ENCODE results near the gene CUX1. TPM values are rescaled to one million over a fixed set of nuclear protein-coding genes. Genes with fewer than 3 reads are reported as not detected.

Gene CUX1
- total RNA-seq, result 36.0 and 38.1 TPM in 2 replicates
- 19.2 and 22.7 TPM in 2 replicates for polyA plus RNA-seq
- 25.6 and 29.8 TPM in 2 replicates for polyA plus RNA-seq (2012)
- 26.2 and 27.7 TPM in 2 replicates for polyA minus RNA-seq (ENCODE audit: low replicate concordance)

DNA sequence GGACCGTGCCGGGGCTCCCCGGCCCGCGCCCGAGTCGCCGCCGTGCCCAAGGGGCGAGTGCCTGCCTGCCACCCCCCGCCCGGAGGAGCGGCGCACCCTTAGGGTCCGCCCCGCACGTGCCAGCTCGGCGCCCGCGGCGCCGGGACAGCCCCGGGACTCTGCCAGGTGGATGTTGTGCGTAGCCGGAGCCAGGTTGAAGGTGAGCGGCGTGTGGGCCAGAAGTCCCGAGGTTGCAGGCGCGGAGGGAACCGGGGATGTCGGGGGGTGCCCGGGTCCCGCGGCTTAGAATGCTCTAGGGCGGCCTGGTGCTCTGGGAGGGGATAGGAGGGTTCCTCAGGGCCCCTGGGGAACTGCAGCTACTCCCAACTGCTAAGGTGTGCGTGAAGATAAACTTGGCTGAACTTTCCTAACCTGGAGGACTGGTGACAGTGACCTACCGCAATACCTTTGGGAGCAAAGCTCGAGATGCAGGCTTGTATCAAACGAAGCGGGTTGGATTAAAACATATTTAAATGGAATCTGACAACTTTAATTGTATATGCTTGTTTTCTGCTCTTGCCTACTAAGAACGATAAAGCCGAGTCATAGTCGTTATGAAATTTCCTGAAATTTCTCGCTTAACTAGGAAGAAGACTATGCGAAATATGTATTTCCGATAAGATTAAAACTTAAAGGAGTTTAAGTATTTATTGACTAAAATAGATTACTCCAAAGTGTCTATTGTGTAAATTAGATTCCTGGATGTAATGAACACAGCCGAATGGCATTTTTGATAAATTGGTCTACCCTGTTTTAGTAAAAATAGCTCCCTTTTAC is at the start of gene CUX1:
Gene CUX1, plus strand, starts transcription at position 156 of the 816 bp plus-strand sequence. Its CDS starts 14 bp downstream, at position 170.
- no peak within 1 kb of the TSS for H2AFZ ChIP-seq (ENCODE audit: low read length)

DNA sequence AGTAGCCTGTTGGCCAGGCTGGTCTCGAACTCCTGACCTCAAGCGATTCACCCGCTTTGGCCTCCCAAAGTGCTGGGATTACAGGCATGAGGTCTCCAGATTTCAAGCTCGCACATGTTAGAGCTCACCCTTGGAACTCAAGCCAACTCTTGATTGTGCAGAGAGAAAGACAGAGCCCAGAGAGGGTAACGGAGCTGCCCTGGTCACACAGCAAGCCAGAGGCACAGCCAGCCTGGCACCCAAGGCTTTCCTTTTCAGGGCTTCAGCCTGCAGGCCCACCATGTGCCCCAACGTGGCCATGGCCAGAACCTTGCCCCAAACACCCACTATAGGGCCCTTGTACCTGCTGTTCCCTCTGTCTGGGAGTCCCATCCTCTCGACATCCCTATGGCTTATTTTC is 49.1 kb upstream of the CUX1 start:
- Histone ChIP-seq H3K27me3 (ENCODE audit: control insufficient read depth, insufficient read depth, low read length) (peaks cover 2% of the 10 kb centered on the region), H3K4me1 (ENCODE audit: control insufficient read depth, extremely low read depth, insufficient read depth, low read length) (no peaks in the 10 kb centered on the region), H4K20me1 (ENCODE audit: control insufficient read depth, extremely low read depth, insufficient read depth, low read length) (no peaks in the 10 kb centered on the region), H3K9ac (ENCODE audit: insufficient read depth, low read length) (no peak overlapping the region), H3K4me3 (replicated peaks in 1 of 4; ENCODE audit: control extremely low read depth in 1 of 4, insufficient read depth in 1 of 4, low read depth in 3 of 4, low read length in 4 of 4) (no peak overlapping the region), H3K9me3 (ENCODE audit: control insufficient read depth, insufficient read depth, low read depth, low read length) (no peaks in the 10 kb centered on the region), H3K36me3 (ENCODE audit: control insufficient read depth, insufficient read depth, low read length) (no peaks in the 10 kb centered on the region), H2AFZ (ENCODE audit: low read length) (no peak overlapping the region), H3K27ac (ENCODE audit: insufficient read depth, low read length) (no peak overlapping the region), H3K79me2 (ENCODE audit: control insufficient read depth, insufficient read depth, low read length) (no peaks in the 10 kb centered on the region), H3K4me2 (ENCODE audit: extremely low read depth, insufficient read depth, low read length) (no peak overlapping the region)
- DNase-seq (ENCODE audit: low read depth in 2 of 2), result no peak
- TF ChIP-seq EZH2 (IDR thresholded peaks at IDR 0.05; ENCODE audit: low read length, missing control alignments) (no peak), CTCF (conservative IDR thresholded peaks at IDR 0.05 in 1 of 2, IDR thresholded peaks at IDR 0.05 in 1 of 2; ENCODE audit: low read depth in 1 of 2, low read length in 2 of 2) (no peak)

More for the DNA sequence above, at the start of gene CUX1:
- Histone ChIP-seq H3K36me3 (ENCODE audit: control insufficient read depth, insufficient read depth, low read length) (no peaks in the 10 kb centered on the region), H3K27me3 (ENCODE audit: control insufficient read depth, insufficient read depth, low read length) (no peaks in the 10 kb centered on the region), H3K4me3 (replicated peaks in 1 of 4; ENCODE audit: control extremely low read depth in 1 of 4, insufficient read depth in 1 of 4, low read depth in 3 of 4, low read length in 4 of 4) (peak within 1 kb of the TSS; percentile 55 to 74 (median 67)), H4K20me1 (ENCODE audit: control insufficient read depth, extremely low read depth, insufficient read depth, low read length) (no peaks in the 10 kb centered on the region), H3K4me1 (ENCODE audit: control insufficient read depth, extremely low read depth, insufficient read depth, low read length) (peaks cover 4% of the 10 kb centered on the region), H3K9me3 (ENCODE audit: control insufficient read depth, insufficient read depth, low read depth, low read length) (no peaks in the 10 kb centered on the region), H3K9ac (ENCODE audit: insufficient read depth, low read length) (peak within 1 kb of the TSS; percentile 57), H3K79me2 (ENCODE audit: control insufficient read depth, insufficient read depth, low read length) (peaks cover 17% of the 10 kb centered on the region), H3K4me2 (ENCODE audit: extremely low read depth, insufficient read depth, low read length) (peak within 1 kb of the TSS; percentile 56), H3K27ac (ENCODE audit: insufficient read depth, low read length) (no peak within 1 kb of the TSS)
- TF ChIP-seq EZH2 (IDR thresholded peaks at IDR 0.05; ENCODE audit: low read length, missing control alignments), result no peak
- TF ChIP-seq CTCF (conservative IDR thresholded peaks at IDR 0.05 in 1 of 2, IDR thresholded peaks at IDR 0.05 in 1 of 2; ENCODE audit: low read depth in 1 of 2, low read length in 2 of 2), result no peak
- peak; percentile 30 to 64 for DNase-seq (ENCODE audit: low read depth in 2 of 2)

GRCh38 chr7:101770466-101770865 is 47.0 kb upstream of the CUX1 start:
- DNase-seq (ENCODE audit: low read depth in 2 of 2), result no peak
- H3K27ac ChIP-seq (ENCODE audit: insufficient read depth, low read length), result no peak overlapping the region
- no peak overlapping the region for H3K9ac ChIP-seq (ENCODE audit: insufficient read depth, low read length)
- peaks cover 2% of the 10 kb centered on the region for H3K27me3 ChIP-seq (ENCODE audit: control insufficient read depth, insufficient read depth, low read length)
- H3K4me1 ChIP-seq (ENCODE audit: control insufficient read depth, extremely low read depth, insufficient read depth, low read length), result no peaks in the 10 kb centered on the region
- H3K79me2 ChIP-seq (ENCODE audit: control insufficient read depth, insufficient read depth, low read length), result no peaks in the 10 kb centered on the region
- H3K36me3 ChIP-seq (ENCODE audit: control insufficient read depth, insufficient read depth, low read length), result no peaks in the 10 kb centered on the region
- no peak overlapping the region for H3K4me3 ChIP-seq (replicated peaks in 1 of 4; ENCODE audit: control extremely low read depth in 1 of 4, insufficient read depth in 1 of 4, low read depth in 3 of 4, low read length in 4 of 4)
- H3K4me2 ChIP-seq (ENCODE audit: extremely low read depth, insufficient read depth, low read length), result no peak overlapping the region
- H4K20me1 ChIP-seq (ENCODE audit: control insufficient read depth, extremely low read depth, insufficient read depth, low read length), result no peaks in the 10 kb centered on the region
- TF ChIP-seq EZH2 (IDR thresholded peaks at IDR 0.05; ENCODE audit: low read length, missing control alignments) (no peak), CTCF (conservative IDR thresholded peaks at IDR 0.05 in 1 of 2, IDR thresholded peaks at IDR 0.05 in 1 of 2; ENCODE audit: low read depth in 1 of 2, low read length in 2 of 2) (no peak)
- no peak overlapping the region for H2AFZ ChIP-seq (ENCODE audit: low read length)
- no peaks in the 10 kb centered on the region for H3K9me3 ChIP-seq (ENCODE audit: control insufficient read depth, insufficient read depth, low read depth, low read length)

Data from fibroblast of lung (primary cell).